ENCODE data around the gene PTPRT.

Gene PTPRT

GRCh38 chr20:42095221-42095620 lies 1094.5 kb downstream of the PTPRT start:
- DNase-seq (ENCODE audit: extremely low spot score) = no peak
- TF ChIP-seq CTCF (IDR thresholded peaks at IDR 0.05; ENCODE audit: control extremely low read depth, extremely low read depth, low read depth, missing control alignments) = no peak
- ChIA-PET CTCF (interaction anchor here (1.6 kb wide), 1 partner anchor 9 kb away, joined by 3 read pairs; no protein-coding TSS in a partner anchor), POLR2A (no interaction called here)

- TF ChIP-seq CTCF (IDR thresholded peaks at IDR 0.05; ENCODE audit: control extremely low read depth, extremely low read depth, low read depth, missing control alignments) = no peak
- DNase-seq (ENCODE audit: extremely low spot score) = no peak
- CTCF ChIA-PET = interaction anchor here (1.6 kb wide), 1 partner anchor 10 kb away, joined by 3 read pairs; no protein-coding TSS in a partner anchor
- POLR2A ChIA-PET = interaction anchor here (0.7 kb wide), 1 partner anchor 52 kb away, joined by 3 read pairs; no protein-coding TSS in a partner anchor
Observed at GRCh38 chr20:42093542-42094440, 1095.9 kb downstream of the PTPRT start.

- CTCF ChIA-PET = no interaction called here
- POLR2A ChIA-PET = no interaction called here
- DNase-seq (ENCODE audit: extremely low spot score) = no peak
- no peak for TF ChIP-seq CTCF (IDR thresholded peaks at IDR 0.05; ENCODE audit: control extremely low read depth, extremely low read depth, low read depth, missing control alignments)
Observed at GRCh38 chr20:42093041-42093440, 1096.7 kb downstream of the PTPRT start.

GRCh38 chr20:42085366-42085765 lies 1104.3 kb downstream of the PTPRT start:
- CTCF ChIA-PET = no interaction called here

GRCh38 chr20:42083280-42083679 lies 1106.4 kb downstream of the PTPRT start:
- no peak for TF ChIP-seq CTCF (IDR thresholded peaks at IDR 0.05; ENCODE audit: control extremely low read depth, extremely low read depth, low read depth, missing control alignments)
- POLR2A ChIA-PET = no interaction called here
- CTCF ChIA-PET = no interaction called here
- DNase-seq (ENCODE audit: extremely low spot score) = no peak

More at GRCh38 chr20:42085366-42085765, 1104.3 kb downstream of the PTPRT start:
- no peak for DNase-seq (ENCODE audit: extremely low spot score)
- POLR2A ChIA-PET = no interaction called here
- no peak for TF ChIP-seq CTCF (IDR thresholded peaks at IDR 0.05; ENCODE audit: control extremely low read depth, extremely low read depth, low read depth, missing control alignments)

GRCh38 chr20:42082611-42083010 lies 1107.1 kb downstream of the PTPRT start:
- POLR2A ChIA-PET = no interaction called here
- CTCF ChIA-PET = no interaction called here
- no peak for TF ChIP-seq CTCF (IDR thresholded peaks at IDR 0.05; ENCODE audit: control extremely low read depth, extremely low read depth, low read depth, missing control alignments)
- no peak for DNase-seq (ENCODE audit: extremely low spot score)

All from GM10248 (cell line).